KOPT-K1 (cell line): ENCODE measurements around the gene ACAD9.
"Not testable (repeated sequence)": the region's sequence is repeated elsewhere in the genome, so short reads cannot be mapped to it uniquely, and the experiment has no call there.

Source experiments
- H3K27ac ChIP-seq: fragments of 200-600 bp; sonication (generic); 2 replicates; pipeline ENCODE4 v1.5.1; 2016; ENCODE audit warnings: antibody characterized with exemption, mild to moderate bottlenecking, low read depth, low read length; ENCODE audit not compliant: poor library complexity, severe bottlenecking
- H3K36me3 ChIP-seq: fragments of 200-600 bp; sonication (generic); 2 replicates; pipeline ENCODE4 v1.5.1; 2017; ENCODE audit warnings: antibody characterized with exemption, mild to moderate bottlenecking, low read length, moderate library complexity; ENCODE audit not compliant: insufficient read depth
- H3K9me3 ChIP-seq: fragments of 200-600 bp; sonication (generic); 2 replicates; pipeline ENCODE4 v1.5.1; 2017; ENCODE audit warnings: antibody characterized with exemption, low read length, mild to moderate bottlenecking; ENCODE audit not compliant: insufficient read depth, poor library complexity, severe bottlenecking

ACAD9 gene

DNA sequence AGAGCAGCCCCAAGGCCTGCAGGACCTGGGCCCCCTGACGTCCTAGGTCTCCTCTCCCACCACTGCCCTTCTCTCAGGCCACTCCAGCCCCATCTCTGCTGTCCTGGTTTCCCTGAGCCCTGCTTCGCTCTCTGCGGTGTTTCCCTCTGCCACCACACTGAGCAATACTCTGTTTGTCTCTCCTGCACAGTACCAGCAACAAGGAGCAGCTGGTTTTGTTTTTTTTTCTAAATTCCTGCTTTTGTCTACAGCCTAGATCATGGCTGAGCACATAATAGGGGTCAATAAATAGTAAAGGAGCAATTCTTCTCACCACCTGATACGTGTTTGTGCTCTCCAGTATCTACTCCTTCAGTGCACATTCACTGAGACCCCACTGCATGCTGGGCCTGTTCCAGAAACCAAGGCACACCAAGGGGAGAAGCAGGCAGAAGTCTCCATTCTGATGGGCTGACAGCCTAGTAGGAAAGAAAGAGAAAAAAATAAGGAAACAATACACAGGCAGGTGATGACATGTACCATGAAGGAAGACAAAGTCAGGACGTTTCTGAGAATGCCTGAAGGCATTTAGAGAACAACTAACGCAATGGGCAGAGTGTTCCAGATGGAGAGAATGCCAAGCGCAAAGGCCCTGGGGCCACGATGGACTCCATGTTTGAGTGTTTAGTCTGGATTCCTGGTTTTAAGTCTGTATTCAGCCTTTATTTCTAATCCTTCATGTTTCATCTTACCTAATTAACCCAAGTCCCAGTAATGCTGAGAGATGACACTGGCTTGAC lies 6.0 kb upstream of the ACAD9 start:
- Histone ChIP-seq H3K27ac (no peak overlapping the region), H3K9me3 (no peaks in the 10 kb centered on the region), H3K36me3 (peaks cover 7% of the 10 kb centered on the region; the same call in 1 of the 2 replicates)

DNA sequence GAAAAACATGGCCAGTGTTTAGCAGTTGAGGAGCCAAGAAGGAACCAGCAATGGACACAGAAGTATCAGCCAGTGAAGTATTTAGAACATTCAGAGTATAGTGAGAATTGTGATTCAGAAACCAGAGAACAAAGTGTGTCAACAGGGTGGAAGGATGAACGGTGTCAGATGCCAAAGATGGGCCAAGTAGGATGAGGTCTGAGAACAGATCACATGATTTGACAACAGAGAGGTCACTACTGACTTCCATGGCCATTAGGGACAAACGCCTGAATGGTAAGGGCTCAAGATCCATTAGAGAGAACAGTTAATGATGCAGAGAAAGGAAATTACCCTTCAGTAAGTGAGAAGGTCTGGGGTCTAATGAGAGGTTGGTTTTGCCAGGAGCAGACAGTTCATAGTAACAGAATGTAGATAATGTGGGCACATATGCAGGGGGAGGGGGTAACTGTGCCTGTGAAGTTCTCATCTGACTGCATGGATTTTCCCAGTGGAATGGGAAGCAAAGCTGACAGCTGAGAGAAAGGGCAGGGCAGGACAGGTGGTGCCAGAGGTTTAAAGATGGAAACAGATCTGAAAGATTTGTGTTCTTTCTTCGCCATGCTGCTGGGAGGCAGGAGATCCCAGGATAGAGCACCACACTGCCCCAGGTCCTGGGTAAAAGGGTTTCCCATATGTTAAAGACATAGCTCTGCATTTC lies 4.8 kb upstream of the ACAD9 start:
- H3K9me3 ChIP-seq, result no peaks in the 10 kb centered on the region
- no peak overlapping the region for H3K27ac ChIP-seq
- H3K36me3 ChIP-seq, result peaks cover 7% of the 10 kb centered on the region; the same call in 1 of the 2 replicates

DNA sequence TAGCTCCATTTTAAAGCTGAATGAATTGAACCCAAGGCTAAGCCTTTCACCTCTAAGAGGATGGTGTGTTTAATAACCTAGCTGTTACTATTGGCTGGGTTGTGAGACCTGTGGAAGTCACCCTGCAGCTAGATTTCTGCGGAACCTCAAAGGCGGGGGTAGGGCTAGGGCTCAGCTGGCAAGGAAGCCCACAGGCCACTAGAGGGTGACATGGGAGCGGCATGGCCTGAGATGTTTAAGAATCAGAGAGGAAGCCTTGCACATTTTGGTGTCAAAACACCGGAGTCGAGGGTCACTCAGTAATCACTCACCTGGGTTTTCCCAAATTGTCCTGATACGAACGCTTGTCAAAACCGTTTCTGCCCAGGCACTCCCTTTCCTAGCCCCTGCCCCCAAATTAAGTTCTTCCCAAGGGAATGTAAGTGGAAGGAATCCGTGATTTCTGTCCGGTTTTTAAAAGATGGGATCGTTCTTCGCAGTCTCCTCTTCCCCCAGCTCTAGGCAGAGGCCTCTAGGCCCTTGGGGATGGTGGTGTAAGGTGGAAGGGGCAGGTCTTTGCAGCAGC lies 3.8 kb upstream of the ACAD9 start:
- Histone ChIP-seq H3K36me3 (peaks cover 7% of the 10 kb centered on the region; the same call in 1 of the 2 replicates), H3K27ac (no peak overlapping the region)

DNA sequence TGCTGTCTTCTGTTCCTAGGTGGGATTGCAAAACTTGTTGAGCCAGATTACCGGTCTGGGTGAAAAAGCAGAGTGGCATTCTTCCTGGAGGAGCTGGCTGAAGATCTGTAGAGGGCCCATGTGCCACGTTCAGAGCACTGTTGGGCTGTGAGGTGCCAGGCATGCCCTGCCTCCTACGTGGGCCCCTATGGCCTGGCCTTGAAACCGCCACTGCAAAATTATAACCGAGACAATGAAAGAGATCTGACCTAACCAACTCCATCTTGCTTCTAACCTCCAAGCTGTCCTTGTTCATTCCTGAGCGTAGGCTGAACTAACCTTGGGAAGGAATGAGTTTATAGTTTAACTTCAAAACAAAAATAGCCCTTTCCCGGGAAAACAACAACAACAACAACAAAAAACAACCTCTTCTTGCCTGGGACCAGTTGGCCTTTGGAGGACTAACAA lies 1.4 kb upstream of the ACAD9 start:
- H3K36me3 ChIP-seq, result peaks cover 31% of the 10 kb centered on the region
- no peaks in the 10 kb centered on the region for H3K9me3 ChIP-seq
- peak overlapping the region; percentile 90 for H3K27ac ChIP-seq

More for the DNA sequence above, 3.8 kb upstream of the ACAD9 start:
- H3K9me3 ChIP-seq, result no peaks in the 10 kb centered on the region

DNA sequence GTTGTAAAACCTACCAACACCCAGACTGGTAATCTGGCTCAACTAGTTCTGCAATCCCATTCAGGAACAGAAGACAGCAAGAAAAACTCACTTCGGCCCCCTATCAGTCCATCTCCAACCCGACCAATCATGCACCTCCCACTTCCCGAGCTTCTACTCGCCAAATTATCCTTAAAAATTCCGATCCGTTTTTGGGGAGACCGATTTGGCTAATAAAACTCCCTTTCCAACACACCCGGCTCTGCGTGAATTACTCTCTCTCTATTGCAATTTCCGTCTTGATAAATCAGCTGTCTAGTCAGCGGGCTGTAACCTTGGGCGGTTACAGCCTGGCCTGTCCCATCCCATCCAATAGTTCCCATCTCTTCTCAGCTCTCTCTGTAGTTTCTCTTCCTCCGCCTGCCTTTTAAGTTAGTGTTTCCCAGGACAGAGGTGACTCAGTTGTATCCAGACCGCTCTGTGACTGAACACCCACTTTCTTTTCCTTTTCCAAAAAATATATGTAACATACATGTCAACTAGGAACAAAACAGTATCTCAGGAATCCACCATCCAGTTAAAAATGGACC lies 780 bp upstream of the ACAD9 start:
- Histone ChIP-seq H3K9me3 (no peaks in the 10 kb centered on the region), H3K36me3 (peaks cover 37% of the 10 kb centered on the region), H3K27ac (peak overlapping the region; percentile 90)

DNA sequence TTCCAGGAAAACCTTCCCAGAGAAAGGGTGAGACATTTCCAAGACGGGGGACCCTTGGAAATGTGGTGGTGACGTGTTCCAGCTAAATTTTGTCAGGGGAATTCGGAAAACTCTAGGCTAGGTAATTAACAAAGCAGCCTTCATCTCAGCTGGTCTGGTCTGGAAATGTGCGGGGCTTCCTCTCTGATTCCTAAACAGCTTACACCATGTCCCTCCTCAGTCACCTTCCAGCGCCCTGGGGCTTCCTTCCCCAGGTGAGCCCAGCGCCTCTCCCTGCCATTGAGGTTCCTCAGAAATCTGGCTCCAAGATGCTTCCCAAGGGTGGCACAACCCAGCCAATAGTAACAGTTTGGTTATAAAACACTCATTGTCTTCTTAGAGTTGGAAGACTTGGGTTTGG lies 571 bp downstream of the ACAD9 start:
- Histone ChIP-seq H3K9me3 (no peaks in the 10 kb centered on the region), H3K27ac (peak overlapping the region; percentile 90), H3K36me3 (peaks cover 50% of the 10 kb centered on the region)

DNA sequence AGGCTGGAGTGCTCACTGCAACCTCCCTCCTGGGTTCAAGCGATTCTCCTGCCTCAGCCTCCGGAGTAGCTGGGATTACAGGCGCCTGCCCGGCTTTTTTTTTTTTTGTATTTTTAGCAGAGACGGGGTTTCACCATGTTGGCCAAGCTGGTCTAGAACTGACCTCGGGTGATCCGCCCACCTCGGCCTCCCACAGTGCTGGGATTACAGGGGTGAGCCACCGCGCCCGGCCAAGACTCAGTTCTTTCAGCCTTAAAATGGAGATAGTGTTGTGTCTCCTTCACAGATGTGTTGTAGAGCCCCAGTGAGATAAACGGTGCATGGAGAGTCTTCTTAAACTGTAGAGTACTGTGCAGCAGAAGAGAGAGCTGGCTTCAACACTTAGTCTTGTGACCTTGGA lies 1.0 kb downstream of the ACAD9 start:
- H3K27ac ChIP-seq, result peak overlapping the region; percentile 90
- H3K9me3 ChIP-seq, result not testable (repeated sequence)
- peaks cover 55% of the 10 kb centered on the region for H3K36me3 ChIP-seq

DNA sequence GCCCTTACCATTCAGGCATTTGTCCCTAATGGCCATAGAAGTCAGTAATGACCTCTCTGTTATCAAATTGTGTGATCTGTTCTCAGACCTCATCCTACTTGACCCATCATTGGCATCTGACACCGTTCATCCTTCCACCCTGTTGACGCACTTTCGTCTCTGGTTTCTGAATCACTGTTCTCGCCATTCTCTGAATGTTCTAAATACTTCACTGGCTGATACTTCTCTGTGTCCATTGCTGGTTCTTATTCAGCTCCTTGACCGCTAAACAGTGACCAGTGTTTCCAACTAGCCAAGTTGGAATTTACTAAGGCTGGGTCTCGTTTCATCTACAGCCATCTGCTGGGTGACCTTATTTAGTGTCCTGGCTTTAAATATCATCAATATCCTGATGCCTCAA lies 2.2 kb downstream of the ACAD9 start:
- no peaks in the 10 kb centered on the region for H3K9me3 ChIP-seq
- H3K36me3 ChIP-seq, result peaks cover 61% of the 10 kb centered on the region
- no peak overlapping the region for H3K27ac ChIP-seq

DNA sequence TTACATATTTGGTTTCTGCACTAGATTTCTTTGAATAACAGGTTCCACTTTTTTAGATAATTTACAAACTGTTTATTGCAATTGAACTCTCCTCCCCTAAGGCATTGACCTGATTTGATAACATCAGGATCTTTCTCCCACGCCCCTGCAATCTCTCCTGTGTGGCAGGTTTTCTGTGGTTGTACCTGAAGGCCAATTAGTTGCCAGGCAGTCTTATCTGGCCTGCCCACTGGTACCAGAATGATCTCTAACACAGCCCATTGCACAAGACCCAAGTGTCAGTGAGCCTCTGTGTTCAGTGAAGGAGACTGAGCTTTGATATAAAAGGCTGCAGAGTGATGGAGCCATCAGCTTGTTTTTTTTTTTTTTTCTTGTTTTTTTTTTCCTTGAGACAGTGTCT lies 3.3 kb downstream of the ACAD9 start:
- Histone ChIP-seq H3K27ac (no peak overlapping the region), H3K9me3 (no peaks in the 10 kb centered on the region), H3K36me3 (peaks cover 67% of the 10 kb centered on the region)

DNA sequence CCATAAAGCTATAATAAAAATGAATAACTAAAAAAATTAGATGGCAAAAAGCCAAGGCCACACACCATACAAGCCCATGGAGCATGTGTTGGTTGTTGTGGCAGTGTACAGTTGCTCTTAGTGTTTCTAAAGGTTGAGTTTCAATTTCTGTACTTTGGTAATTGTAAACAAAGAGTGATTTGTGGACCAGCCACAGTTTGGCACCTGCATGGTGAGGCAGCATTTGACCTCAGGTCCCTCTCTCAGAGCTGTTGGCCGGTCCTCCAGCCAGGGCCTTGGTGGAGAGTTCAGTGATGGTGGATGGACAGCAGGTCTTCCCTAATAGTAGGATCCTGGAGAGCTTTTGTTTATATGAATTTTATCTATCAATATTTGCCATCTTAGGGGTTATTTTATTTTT lies 5.6 kb downstream of the ACAD9 start:
- Histone ChIP-seq H3K36me3 (peaks cover 86% of the 10 kb centered on the region), H3K9me3 (no peaks in the 10 kb centered on the region)

DNA sequence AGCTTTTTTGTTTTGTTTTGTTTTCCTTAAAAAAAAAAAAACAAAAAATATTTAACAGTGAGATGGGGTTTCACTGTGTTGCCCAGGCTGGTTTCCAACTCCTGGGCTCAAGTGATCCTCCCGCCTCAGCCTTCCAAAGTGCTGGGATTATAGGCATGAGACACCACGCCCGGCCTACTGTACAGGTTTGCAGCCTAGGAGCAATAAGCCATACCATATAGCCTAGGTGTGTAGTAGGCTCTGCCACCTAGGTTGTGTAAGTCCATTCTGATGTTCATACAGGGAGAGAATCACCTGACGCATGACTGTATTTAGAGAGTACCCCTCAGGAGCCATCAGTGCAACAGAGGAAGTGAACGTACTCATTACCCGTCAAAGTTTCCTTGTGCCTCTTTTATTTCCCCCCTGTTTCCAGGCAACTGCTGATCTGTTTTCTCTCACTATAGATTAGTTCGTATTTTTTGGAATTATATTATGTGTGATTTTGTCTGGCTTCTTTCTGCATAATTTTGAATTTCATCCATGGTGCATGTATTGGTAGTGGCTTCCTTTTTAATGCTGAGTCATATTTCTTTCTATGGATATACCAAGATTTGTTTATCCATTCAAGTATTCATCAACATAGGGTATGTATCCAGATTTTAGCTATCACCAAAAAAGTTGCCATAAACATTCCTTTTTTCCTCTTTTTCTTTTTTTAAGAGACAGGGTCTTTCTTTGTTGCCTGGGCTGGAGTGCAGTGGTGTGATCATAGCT lies 9.9 kb downstream of the ACAD9 start:
- Histone ChIP-seq H3K36me3 (peaks cover 88% of the 10 kb centered on the region), H3K9me3 (no peaks in the 10 kb centered on the region), H3K27ac (no peak overlapping the region)

More for the DNA sequence above, 5.6 kb downstream of the ACAD9 start:
- H3K27ac ChIP-seq, result no peak overlapping the region

DNA sequence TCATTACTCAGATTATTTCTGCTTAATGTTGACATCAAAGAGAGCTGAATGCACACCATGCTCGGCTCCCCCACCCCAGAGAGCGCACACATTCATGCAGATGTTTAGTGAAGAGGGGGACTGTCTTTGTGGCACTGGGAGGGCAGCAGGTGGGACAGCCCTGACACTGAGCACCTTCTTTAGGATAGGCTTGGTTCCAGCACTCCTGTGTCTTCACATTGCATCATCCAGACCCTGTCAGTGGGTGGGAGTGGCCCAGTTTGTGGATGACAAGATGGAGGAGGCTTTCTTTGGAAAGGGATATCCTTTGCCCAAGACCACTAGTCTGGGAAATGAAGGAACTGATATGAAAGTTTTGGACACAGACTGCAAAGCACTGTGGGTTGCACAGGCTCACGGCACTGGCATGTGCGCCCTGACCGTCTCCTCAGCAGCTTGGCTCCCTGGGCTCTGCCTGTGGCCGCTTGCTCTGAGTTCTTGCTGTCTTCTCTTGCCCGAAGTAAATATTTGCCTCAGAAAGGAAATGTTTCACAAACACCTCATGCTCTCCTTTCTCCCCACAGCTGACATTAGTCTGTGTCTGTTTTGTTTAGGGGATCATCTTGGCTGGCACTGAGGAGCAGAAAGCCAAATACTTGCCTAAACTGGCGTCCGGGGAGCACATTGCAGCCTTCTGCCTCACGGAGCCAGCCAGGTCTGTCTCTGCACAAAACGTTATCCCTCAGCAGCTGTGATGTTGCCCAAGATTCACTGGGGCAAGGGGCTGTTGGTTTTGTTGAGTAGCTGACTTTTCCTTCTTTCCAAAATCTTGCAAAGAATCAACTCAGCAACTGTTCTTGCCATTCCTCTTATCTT lies 16.6 kb downstream of the ACAD9 start:
- Histone ChIP-seq H3K27ac (no peak overlapping the region), H3K36me3 (peaks cover 99% of the 10 kb centered on the region), H3K9me3 (no peaks in the 10 kb centered on the region)

DNA sequence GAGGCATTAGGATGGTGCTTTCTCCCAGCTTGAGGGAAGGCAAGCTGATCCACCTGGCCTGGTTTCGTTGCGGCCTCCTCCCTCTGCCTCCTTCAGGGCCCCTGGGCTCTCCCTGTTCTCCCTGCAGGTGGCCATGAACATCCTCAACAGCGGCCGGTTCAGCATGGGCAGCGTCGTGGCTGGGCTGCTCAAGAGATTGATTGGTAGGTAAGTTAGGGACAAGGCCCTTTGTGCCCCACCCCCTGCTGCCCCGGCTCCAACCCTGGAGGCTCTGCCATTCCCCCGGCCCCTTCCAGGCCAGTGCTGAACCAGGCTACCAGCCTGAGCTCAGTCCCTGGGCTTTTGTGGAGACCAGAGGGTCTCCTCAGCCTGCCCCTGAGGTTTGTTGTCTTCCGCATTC lies 23.0 kb downstream of the ACAD9 start:
- Histone ChIP-seq H3K36me3 (peaks cover 100% of the 10 kb centered on the region), H3K9me3 (no peaks in the 10 kb centered on the region), H3K27ac (no peak overlapping the region)

DNA sequence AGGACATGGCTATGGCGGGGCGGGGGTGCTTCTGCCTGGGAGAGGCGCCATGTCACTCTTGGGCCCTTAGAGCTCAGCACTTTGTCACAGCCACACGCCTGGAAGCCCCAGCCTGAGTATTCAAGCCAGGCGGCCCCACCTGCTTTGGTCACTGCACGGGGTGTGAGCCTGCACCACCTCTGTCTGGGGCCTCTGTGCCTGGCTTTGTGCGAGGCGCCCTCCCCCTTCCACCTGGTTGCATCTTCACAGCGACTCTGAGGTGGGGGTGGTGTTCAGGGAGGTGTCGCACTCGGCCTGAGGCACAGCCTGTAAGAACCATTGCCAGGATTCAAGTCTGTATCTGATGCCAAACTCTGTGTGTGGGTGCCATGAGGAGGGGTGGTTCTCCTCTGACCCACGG lies 24.1 kb downstream of the ACAD9 start:
- Histone ChIP-seq H3K27ac (no peak overlapping the region), H3K9me3 (no peaks in the 10 kb centered on the region), H3K36me3 (peaks cover 100% of the 10 kb centered on the region)
